ENCODE measurements around the gene NKX2-2. TPM values are rescaled to one million over a fixed set of nuclear protein-coding genes. Genes with fewer than 3 reads are reported as not detected.

NKX2-2 gene
- total RNA-seq, 1 donor from 2014 or later, result not detected

GRCh38 chr20:21522481-21523280 lies 8.8 kb upstream of the NKX2-2 start:
- no peaks in the 10 kb centered on the region for H3K36me3 ChIP-seq
- H3K27ac ChIP-seq, result no peak overlapping the region
- peak overlapping the region in 1 of 2 donors; percentile 5 for H3K4me3 ChIP-seq
- no peaks in the 10 kb centered on the region for H3K9me3 ChIP-seq
- TF ChIP-seq CTCF (IDR thresholded peaks at IDR 0.05) (no peak), POLR2AphosphoS5 (IDR thresholded peaks at IDR 0.05; ENCODE audit: insufficient read depth in 1 of 2, low read depth in 1 of 2) (no peak), POLR2A (IDR thresholded peaks at IDR 0.05) (no peak)
- H3K4me1 ChIP-seq, result no peaks in the 10 kb centered on the region
- no peak for DNase-seq (ENCODE audit: extremely low spot score in 2 of 2)
- intact Hi-C loops (cut with DNase I), result no loop called here
- H3K27me3 ChIP-seq, result peaks cover 4% of the 10 kb centered on the region

GRCh38 chr20:21521596-21522480 lies 8.0 kb upstream of the NKX2-2 start:
- Histone ChIP-seq H3K4me3 (peak overlapping the region in 1 of 2 donors; percentile 5), H3K36me3 (no peaks in the 10 kb centered on the region), H3K4me1 (no peaks in the 10 kb centered on the region), H3K9me3 (no peaks in the 10 kb centered on the region), H3K27ac (no peak overlapping the region), H3K27me3 (peaks cover 5% of the 10 kb centered on the region)
- no peak for DNase-seq (ENCODE audit: extremely low spot score in 2 of 2)
- TF ChIP-seq CTCF (IDR thresholded peaks at IDR 0.05) (no peak), POLR2A (IDR thresholded peaks at IDR 0.05) (no peak), POLR2AphosphoS5 (IDR thresholded peaks at IDR 0.05; ENCODE audit: insufficient read depth in 1 of 2, low read depth in 1 of 2) (no peak)
- intact Hi-C loops (cut with DNase I), result no loop called here

- peaks cover 5% of the 10 kb centered on the region for H3K27me3 ChIP-seq
- TF ChIP-seq CTCF (IDR thresholded peaks at IDR 0.05), result no peak
- TF ChIP-seq POLR2AphosphoS5 (IDR thresholded peaks at IDR 0.05; ENCODE audit: insufficient read depth in 1 of 2, low read depth in 1 of 2), result no peak
- TF ChIP-seq POLR2A (IDR thresholded peaks at IDR 0.05), result no peak
- H3K4me3 ChIP-seq, result no peak overlapping the region
- H3K4me1 ChIP-seq, result peaks cover 6% of the 10 kb centered on the region
- no peak for DNase-seq (ENCODE audit: extremely low spot score in 2 of 2)
- no peaks in the 10 kb centered on the region for H3K9me3 ChIP-seq
- no peaks in the 10 kb centered on the region for H3K36me3 ChIP-seq
- H3K27ac ChIP-seq, result no peak overlapping the region
- intact Hi-C loops (cut with DNase I), result no loop called here
Observed at GRCh38 chr20:21520702-21521595, 7.1 kb upstream of the NKX2-2 start.

GRCh38 chr20:21519136-21519584 lies 5.3 kb upstream of the NKX2-2 start:
- H3K4me1 ChIP-seq, result peaks cover 24% of the 10 kb centered on the region
- H3K9me3 ChIP-seq, result no peaks in the 10 kb centered on the region

More at GRCh38 chr20:21519136-21519584, 5.3 kb upstream of the NKX2-2 start:
- H3K27me3 ChIP-seq, result peaks cover 20% of the 10 kb centered on the region
- intact Hi-C loops (cut with DNase I), result no loop called here
- H3K4me3 ChIP-seq, result no peak overlapping the region
- H3K27ac ChIP-seq, result no peak overlapping the region
- no peaks in the 10 kb centered on the region for H3K36me3 ChIP-seq
- TF ChIP-seq CTCF (IDR thresholded peaks at IDR 0.05) (no peak), POLR2A (IDR thresholded peaks at IDR 0.05) (no peak), POLR2AphosphoS5 (IDR thresholded peaks at IDR 0.05; ENCODE audit: insufficient read depth in 1 of 2, low read depth in 1 of 2) (no peak)
- DNase-seq (ENCODE audit: extremely low spot score in 2 of 2), result peak in 1 of 2 donors; percentile 55

Measured in vagina (tissue), 2 donors.